HG03060 (cell line): Measurements from ENCODE around the gene AKNAD1.

Source experiments
- ATAC-seq: cut with Tn5 transposase; IDR thresholded peaks from one replicate; pipeline ENCODE4 v1.9.1; 2021; ENCODE audit warnings: low read depth, moderate number of reproducible peaks; ENCODE audit not compliant: unreplicated experiment

The AKNAD1 gene

GRCh38 chr1:108830119-108831008 lies 26.5 kb downstream of the AKNAD1 start:
- ATAC-seq = no peak

GRCh38 chr1:108829498-108829916 lies 27.4 kb downstream of the AKNAD1 start:
- no peak for ATAC-seq

GRCh38 chr1:108828074-108828961 lies 28.6 kb downstream of the AKNAD1 start:
- ATAC-seq = no peak

- no peak for ATAC-seq
These were observed 30.7 kb downstream of the AKNAD1 start for GRCh38 chr1:108826081-108826635.

GRCh38 chr1:108824051-108824450 lies 32.8 kb downstream of the AKNAD1 start:
- no peak for ATAC-seq

GRCh38 chr1:108823632-108824031 lies 33.3 kb downstream of the AKNAD1 start:
- no peak for ATAC-seq

- no peak for ATAC-seq
These were observed 37.0 kb downstream of the AKNAD1 start for GRCh38 chr1:108819878-108820277.

- ATAC-seq = no peak
These were observed 39.1 kb downstream of the AKNAD1 start for GRCh38 chr1:108817811-108818210.

- ATAC-seq = no peak
These were observed 39.9 kb downstream of the AKNAD1 start for GRCh38 chr1:108817016-108817415.

GRCh38 chr1:108816049-108816893 lies 40.6 kb downstream of the AKNAD1 start:
- ATAC-seq = no peak

- no peak for ATAC-seq
These were observed 41.3 kb downstream of the AKNAD1 start for GRCh38 chr1:108815566-108815965.

GRCh38 chr1:108814343-108815125 lies 42.4 kb downstream of the AKNAD1 start:
- ATAC-seq = no peak

GRCh38 chr1:108813326-108813725 lies 43.6 kb downstream of the AKNAD1 start:
- no peak for ATAC-seq

GRCh38 chr1:108811611-108812010 lies 45.3 kb downstream of the AKNAD1 start:
- ATAC-seq = no peak

GRCh38 chr1:108808438-108808837 lies 48.5 kb downstream of the AKNAD1 start:
- ATAC-seq = no peak

- no peak for ATAC-seq
These were observed 53.3 kb downstream of the AKNAD1 start for GRCh38 chr1:108803548-108803947.

GRCh38 chr1:108801101-108801500 lies 55.8 kb downstream of the AKNAD1 start:
- no peak for ATAC-seq

GRCh38 chr1:108799001-108799400 lies 57.9 kb downstream of the AKNAD1 start:
- no peak for ATAC-seq

GRCh38 chr1:108792420-108792819 lies 64.5 kb downstream of the AKNAD1 start:
- ATAC-seq = no peak
